ENCODE results near the gene ENPP3.

- TF ChIP-seq POLR2A (IDR thresholded peaks at IDR 0.05; ENCODE audit: low read length) (no peak), GATA1 (IDR thresholded peaks at IDR 0.05; ENCODE audit: low read depth, low read length) (no peak)
Observed at GRCh38 chr6:131694832-131695426, 57.8 kb downstream of the ENPP3 start.
